GM20000 (cell line): Measurements from ENCODE around the gene AHNAK2.
"Not testable (repeated sequence)": the region's sequence is repeated elsewhere in the genome, so short reads cannot be mapped to it uniquely, and the experiment has no call there.

Experiments
- DNase-seq: peaks from one replicate; pipeline ENCODE4 v3.0.0; 2012; ENCODE audit warnings: low spot score
- TF ChIP-seq, protein P1 (sequence below): IDR thresholded peaks from 2 replicates; pipeline ENCODE4 v1.5.1; 2012; ENCODE audit warnings: mild to moderate bottlenecking, control low read depth; ENCODE audit errors: extremely low read depth, missing control alignments

The AHNAK2 gene

DNA sequence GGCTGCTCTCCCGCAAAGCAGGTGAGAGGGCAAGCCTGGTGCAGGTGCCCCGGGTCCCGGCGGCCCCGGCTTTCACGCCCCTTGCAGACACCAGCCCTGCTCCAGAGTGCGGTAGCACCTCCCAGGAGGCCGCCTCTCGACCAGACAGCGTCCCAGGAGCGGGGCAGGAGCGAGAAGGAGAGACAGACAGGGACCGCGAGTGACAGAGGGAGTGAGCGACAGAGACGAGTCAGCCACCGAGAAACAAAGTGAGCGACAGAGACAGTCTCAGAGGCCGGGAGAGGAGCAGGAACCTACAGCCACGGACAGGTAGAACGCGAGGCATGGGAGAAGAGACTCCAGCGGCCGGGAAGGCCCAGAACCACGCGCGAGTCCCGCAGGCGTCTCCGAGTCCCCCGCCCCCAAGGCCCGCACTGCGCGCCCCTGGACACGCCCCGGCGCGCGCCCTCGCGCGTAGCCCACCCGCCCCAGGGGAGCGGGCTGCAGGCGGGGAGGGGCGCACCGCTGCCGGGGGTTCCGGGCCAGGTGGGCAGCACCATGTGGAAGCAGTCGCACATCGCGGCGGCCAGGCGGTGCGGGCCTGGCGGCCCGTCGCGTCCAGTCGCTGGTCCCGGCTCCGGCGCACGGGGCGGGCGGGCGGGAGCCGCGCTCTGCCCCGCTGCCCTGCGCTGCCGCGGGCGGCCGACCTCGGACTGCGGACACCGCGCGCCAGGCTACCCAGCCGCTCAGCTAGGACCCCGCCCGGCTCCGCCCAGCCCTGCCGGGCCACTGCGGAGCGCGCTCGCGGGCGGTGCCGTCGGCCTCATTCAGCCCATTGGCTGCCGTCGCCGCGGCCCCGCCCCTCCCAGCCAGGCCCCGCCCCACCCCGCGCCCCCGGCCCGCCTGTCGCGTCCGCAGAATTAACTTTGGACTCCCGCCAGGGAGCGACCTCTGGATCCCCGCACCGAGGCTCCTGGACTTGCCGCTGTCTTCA lies at the start of gene AHNAK2:
Gene AHNAK2, minus strand, starts transcription at position 694 of the 973 bp plus-strand sequence. Its CDS starts 137 bp downstream, at position 557.
- TF ChIP-seq, protein P1, sequence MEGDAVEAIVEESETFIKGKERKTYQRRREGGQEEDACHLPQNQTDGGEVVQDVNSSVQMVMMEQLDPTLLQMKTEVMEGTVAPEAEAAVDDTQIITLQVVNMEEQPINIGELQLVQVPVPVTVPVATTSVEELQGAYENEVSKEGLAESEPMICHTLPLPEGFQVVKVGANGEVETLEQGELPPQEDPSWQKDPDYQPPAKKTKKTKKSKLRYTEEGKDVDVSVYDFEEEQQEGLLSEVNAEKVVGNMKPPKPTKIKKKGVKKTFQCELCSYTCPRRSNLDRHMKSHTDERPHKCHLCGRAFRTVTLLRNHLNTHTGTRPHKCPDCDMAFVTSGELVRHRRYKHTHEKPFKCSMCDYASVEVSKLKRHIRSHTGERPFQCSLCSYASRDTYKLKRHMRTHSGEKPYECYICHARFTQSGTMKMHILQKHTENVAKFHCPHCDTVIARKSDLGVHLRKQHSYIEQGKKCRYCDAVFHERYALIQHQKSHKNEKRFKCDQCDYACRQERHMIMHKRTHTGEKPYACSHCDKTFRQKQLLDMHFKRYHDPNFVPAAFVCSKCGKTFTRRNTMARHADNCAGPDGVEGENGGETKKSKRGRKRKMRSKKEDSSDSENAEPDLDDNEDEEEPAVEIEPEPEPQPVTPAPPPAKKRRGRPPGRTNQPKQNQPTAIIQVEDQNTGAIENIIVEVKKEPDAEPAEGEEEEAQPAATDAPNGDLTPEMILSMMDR, result no peak

DNA sequence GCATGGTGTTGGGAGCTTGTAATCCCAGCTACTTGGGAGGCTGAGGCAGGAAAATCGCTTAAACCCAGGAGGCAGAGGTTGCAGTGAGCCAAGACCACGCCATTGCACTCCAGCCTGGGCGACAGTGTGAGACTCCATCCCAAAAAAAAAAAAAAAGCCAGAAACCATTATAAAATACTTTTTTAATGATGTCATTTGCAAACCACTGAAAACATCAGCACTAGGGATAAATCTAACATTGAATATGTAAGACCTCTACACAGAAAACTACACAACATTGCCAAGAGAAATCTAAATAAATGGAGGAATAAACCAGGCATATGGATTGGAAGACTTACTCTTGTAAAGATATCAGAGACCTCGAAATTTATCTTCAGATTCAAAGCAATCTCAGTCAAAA lies 49.5 kb upstream of the AHNAK2 start:
- DNase-seq, result not testable (repeated sequence)

More for the DNA sequence above, at the start of gene AHNAK2:
- peak; percentile 82 for DNase-seq

DNA sequence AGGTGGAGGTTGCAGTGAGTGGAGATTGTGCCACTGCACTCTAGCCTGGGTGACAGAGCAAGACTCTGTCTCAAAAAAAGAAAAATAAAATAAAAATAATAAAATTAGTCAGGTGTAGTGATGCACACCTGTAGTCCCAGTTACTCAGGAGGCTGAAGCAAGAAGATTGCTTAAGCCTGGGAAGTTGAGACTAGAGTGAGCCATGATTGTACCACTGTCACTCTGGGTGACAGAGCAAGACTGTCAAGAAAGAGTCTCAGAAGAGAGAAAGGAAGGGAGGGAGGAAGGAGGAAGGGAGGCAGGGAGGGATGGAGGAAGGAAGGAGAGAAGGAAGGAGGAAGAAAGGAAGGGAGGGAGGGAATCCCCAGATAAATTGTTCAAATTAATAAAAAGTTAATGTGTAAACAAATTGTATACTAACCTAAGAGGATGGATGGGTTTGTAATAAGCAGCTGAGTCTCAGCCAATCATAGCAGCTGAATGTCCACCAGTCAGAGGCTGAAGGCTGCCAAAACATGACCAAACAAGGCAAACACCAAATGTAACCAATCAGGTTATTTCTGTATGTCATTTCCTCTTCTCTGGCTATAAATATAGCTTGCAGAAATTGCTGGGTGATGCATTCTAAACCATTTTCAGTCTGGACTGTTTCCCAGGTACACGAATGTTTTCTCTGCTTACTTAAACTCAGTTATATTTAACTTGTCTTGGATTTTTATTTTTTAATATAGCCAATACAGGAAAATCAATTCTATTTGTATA lies 48.8 kb upstream of the AHNAK2 start:
- peak; percentile 52 for DNase-seq
- TF ChIP-seq, protein P1, result no peak

DNA sequence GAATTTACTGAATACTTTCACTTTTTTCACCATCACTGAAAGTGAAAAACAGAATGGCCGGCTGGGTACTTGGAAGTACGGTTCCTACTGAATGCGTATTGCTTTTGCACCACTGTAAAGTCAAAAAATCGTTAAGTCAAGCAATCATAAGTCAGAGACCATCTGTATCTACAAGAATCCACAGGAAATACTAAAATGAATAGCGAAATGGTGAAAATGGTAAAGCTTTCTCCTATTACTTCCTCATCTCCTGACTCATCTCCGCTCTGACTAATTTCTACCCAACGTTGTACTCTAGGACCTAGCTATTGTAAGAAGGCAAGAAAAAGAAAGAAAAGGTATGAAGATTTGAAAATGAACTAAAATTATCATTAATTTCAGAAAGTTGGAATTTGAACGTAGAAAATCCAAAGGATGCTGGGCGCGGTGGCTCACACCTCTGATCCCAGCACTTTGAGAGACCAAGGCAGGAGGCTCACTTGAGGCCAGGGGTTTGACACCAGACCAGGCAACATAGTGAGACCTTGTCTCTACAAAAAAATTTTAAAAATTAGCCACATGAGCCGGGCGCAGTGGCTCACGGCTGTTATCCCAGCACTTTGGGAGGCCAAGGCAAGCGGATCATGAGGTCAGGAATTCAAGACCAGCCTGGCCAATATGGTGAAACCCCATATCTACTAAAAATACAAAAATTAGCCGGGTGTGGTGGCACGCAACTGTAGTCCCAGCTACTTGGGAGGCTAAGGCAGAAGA lies 48.0 kb upstream of the AHNAK2 start:
- TF ChIP-seq, protein P1, result no peak
- DNase-seq, result peak; percentile 79

DNA sequence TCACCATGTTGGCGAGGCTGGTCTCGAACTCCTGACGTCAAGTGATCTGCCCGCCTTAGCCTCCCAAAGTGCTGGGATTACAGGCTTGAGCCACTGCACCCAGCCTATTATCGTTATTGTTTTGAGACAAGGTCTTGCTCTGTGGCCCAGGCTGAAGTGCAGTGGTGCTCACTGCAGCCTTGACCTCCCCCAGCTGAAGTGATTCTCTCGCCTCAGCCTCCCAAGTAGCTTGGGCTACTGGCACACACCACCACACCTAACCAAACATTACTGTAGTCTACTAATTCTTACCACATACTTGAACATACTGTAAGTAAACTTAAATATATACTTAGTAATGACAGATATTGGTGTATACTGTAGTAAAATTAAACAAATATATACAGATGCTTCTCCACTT lies 47.3 kb upstream of the AHNAK2 start:
- TF ChIP-seq, protein P1, result no peak
- no peak for DNase-seq

DNA sequence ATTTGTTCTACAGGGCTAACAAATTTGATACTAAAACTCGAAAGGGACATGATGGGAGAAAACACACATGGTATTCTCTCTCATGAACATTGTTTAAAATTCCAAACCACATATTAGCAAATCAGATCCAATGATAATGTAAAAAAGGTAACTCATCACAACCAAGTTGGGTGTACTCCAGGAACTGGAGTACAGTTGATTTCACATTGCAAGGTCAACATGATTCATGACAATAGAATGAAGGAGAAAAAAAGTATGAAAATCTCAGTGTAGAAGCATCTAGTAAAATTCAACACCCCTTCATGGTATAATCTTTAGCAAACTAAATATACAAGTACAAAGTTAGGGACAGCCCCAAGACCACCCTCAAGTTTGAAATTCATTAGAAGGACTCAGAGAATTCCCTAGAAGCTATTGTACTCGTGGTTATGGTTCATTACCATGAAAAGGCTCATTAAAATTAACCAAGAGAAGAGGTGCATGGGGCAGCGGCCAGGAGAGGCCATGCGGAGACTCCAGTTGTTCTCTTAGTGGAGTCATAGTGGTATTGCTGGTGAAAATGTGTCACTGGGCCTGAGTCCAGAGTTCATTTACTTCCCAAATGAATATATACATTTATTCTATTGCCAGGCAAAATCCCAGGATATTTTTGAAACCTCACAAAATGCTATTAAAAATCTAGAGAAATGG lies 45.8 kb upstream of the AHNAK2 start:
- TF ChIP-seq, protein P1, result no peak
- DNase-seq, result no peak

DNA sequence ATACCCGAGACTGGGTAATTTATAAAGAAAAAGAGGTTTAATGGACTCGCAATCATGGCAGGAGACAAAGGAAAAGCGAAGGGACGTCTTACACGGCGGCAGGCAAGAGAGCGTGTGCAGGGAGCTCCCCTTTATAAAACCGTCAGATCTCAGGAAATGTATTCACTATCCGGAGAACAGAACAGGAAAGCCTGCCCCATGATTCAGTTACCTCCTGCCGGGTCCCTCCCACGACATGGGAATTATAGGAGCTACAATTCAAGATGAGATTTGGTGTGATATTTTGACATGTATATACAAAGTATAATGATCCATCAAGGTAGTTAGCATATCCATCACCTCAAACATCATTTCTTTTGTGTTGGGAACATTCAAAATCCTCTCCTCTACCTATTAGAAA lies 45.0 kb upstream of the AHNAK2 start:
- TF ChIP-seq, protein P1, result no peak

More for the DNA sequence above, 45.0 kb upstream of the AHNAK2 start:
- DNase-seq, result no peak
